Glutamatergic neuron (in vitro differentiated cells): ENCODE results near the gene ZNF615. TPM values are rescaled to one million over a fixed set of nuclear protein-coding genes. Genes with fewer than 3 reads are reported as not detected.
"Not testable (repeated sequence)": the region's sequence is repeated elsewhere in the genome, so short reads cannot be mapped to it uniquely, and the experiment has no call there.

Experiments used
- DNase-seq: peaks from one replicate; pipeline ENCODE4 v3.0.0; 2022
- H3K27ac Mint-ChIP-seq: one replicate; pipeline ENCODE4 v1.8.0; 2020; ENCODE audit warnings: mild to moderate bottlenecking, mixed read lengths, inconsistent platforms; ENCODE audit not compliant: unreplicated experiment
- H3K27me3 Mint-ChIP-seq: one replicate; pipeline ENCODE4 v1.8.0; 2020; ENCODE audit warnings: mild to moderate bottlenecking, moderate library complexity, mixed read lengths, inconsistent platforms; ENCODE audit not compliant: unreplicated experiment
- H3K36me3 Mint-ChIP-seq: one replicate; pipeline ENCODE4 v1.8.0; 2020; ENCODE audit warnings: mild to moderate bottlenecking, mixed read lengths, inconsistent platforms; ENCODE audit not compliant: unreplicated experiment
- H3K4me1 Mint-ChIP-seq: one replicate; pipeline ENCODE4 v1.8.0; 2020; ENCODE audit warnings: mild to moderate bottlenecking, low read depth, mixed read lengths, inconsistent platforms; ENCODE audit not compliant: unreplicated experiment
- H3K4me3 Mint-ChIP-seq: one replicate; pipeline ENCODE4 v1.8.0; 2020; ENCODE audit warnings: mild to moderate bottlenecking, mixed read lengths, inconsistent platforms; ENCODE audit not compliant: unreplicated experiment
- H3K9me3 Mint-ChIP-seq: one replicate; pipeline ENCODE4 v1.8.0; 2020; ENCODE audit warnings: mild to moderate bottlenecking, moderate library complexity, mixed read lengths, inconsistent platforms; ENCODE audit not compliant: unreplicated experiment
- CTCF ChIP-seq: fragments of 200-600 bp; sonication (generic); IDR thresholded peaks from one replicate; pipeline ENCODE4 v1.5.0; 2021; ENCODE audit not compliant: partially characterized antibody, unreplicated experiment
- long read RNA-seq: library from polyadenylated mRNA; unstranded; transcript quantifications from one replicate; pipeline ENCODE4 v2.0.0, GENCODE V29; 2020; ENCODE audit not compliant: unreplicated experiment
- total RNA-seq: library from RNA; stranded (reverse); fragmentation: NEBNext Ultra II Directional; extraction: Animal tissue kit (Norgen Biotek cat#: 25700); gene quantifications from one replicate; pipeline ENCODE4 v1.2.1, GENCODE V29; 2021; ENCODE audit not compliant: unreplicated experiment

The ZNF615 gene
- total RNA-seq = 12.3 TPM
- long read RNA-seq, partial matches to known transcripts = 0 of 1 reads
- long read RNA-seq, other reads (novel, unspliced or antisense) = 0 of 1 reads

GRCh38 chr19:52007806-52008557 lies at the start of gene ZNF615:
Gene ZNF615 (minus strand): TSS chr19:52008211. CDS start chr19:52003711, 4,500 bp downstream.
- Mint-ChIP-seq H3K4me3 (peak within 1 kb of the TSS; percentile 99), H3K27ac (peak within 1 kb of the TSS; percentile 96), H3K9me3 (peaks cover 16% of the 10 kb centered on the region), H3K4me1 (peaks cover 3% of the 10 kb centered on the region), H3K27me3 (peaks cover 11% of the 10 kb centered on the region), H3K36me3 (peaks cover 26% of the 10 kb centered on the region)
- no peak for TF ChIP-seq CTCF
- DNase-seq = peak; percentile 93

- not testable (repeated sequence) for H3K4me1 Mint-ChIP-seq
Measured at GRCh38 chr19:52056480-52056879, 48.5 kb upstream of the ZNF615 start.

GRCh38 chr19:52051736-52052135 lies 43.7 kb upstream of the ZNF615 start:
- DNase-seq, H3K4me3 Mint-ChIP-seq, H3K27ac Mint-ChIP-seq, H3K4me1 Mint-ChIP-seq: not testable (repeated sequence)
- peaks cover 12% of the 10 kb centered on the region for H3K27me3 Mint-ChIP-seq
- peaks cover 34% of the 10 kb centered on the region for H3K36me3 Mint-ChIP-seq
- peaks cover 29% of the 10 kb centered on the region for H3K9me3 Mint-ChIP-seq

More at GRCh38 chr19:52056480-52056879, 48.5 kb upstream of the ZNF615 start:
- Mint-ChIP-seq H3K9me3 (peaks cover 23% of the 10 kb centered on the region), H3K36me3 (peaks cover 43% of the 10 kb centered on the region)
- H3K4me3 Mint-ChIP-seq, H3K27ac Mint-ChIP-seq, DNase-seq, H3K27me3 Mint-ChIP-seq: not testable (repeated sequence)

GRCh38 chr19:52048555-52049501 lies 40.8 kb upstream of the ZNF615 start, which contains the start of gene ZNF432:
Gene ZNF432 (minus strand): TSS chr19:52048838. CDS start chr19:52046868, 1,970 bp downstream.
- H3K9me3 Mint-ChIP-seq = peaks cover 24% of the 10 kb centered on the region
- peaks cover 1% of the 10 kb centered on the region for H3K4me1 Mint-ChIP-seq
- peaks cover 15% of the 10 kb centered on the region for H3K27me3 Mint-ChIP-seq
- H3K36me3 Mint-ChIP-seq = peaks cover 26% of the 10 kb centered on the region
- H3K4me3 Mint-ChIP-seq = peak within 1 kb of the TSS; percentile 96
- peak; percentile 93 for DNase-seq
- TF ChIP-seq CTCF = no peak
- H3K27ac Mint-ChIP-seq = peak within 1 kb of the TSS; percentile 100

GRCh38 chr19:52039169-52039568 lies 31.2 kb upstream of the ZNF615 start:
- H3K27ac Mint-ChIP-seq = no peak overlapping the region
- peaks cover 6% of the 10 kb centered on the region for H3K9me3 Mint-ChIP-seq
- H3K36me3 Mint-ChIP-seq = peaks cover 65% of the 10 kb centered on the region
- H3K4me3 Mint-ChIP-seq = no peak overlapping the region
- H3K4me1 Mint-ChIP-seq = no peaks in the 10 kb centered on the region
- peaks cover 3% of the 10 kb centered on the region for H3K27me3 Mint-ChIP-seq
- no peak for TF ChIP-seq CTCF
- DNase-seq = no peak
